CD14-positive monocyte (primary cell): ENCODE measurements around the gene TRIM56. TPM values are rescaled to one million over a fixed set of nuclear protein-coding genes. Genes with fewer than 3 reads are reported as not detected.

Experiments used
- DNase-seq, 3 donors: peaks; one replicate each; pipeline ENCODE4 v3.0.0-alpha.2; 2011 to 2022
- H2AFZ ChIP-seq: 2 replicates; pipeline ENCODE4 v1.6.0; 2012; ENCODE audit warnings: mild to moderate bottlenecking, low read depth, low read length, inconsistent platforms; ENCODE audit not compliant: insufficient read depth, poor library complexity, severe bottlenecking
- H3K27ac ChIP-seq, 2 donors: 1 replicate in 1 of 2; 2 replicates in 1 of 2; pipeline ENCODE4 v1.5.1; 2012 to 2013; ENCODE audit warnings: low read length in 2 of 2, control low read depth in 1 of 2, inconsistent platforms in 1 of 2, low read depth in 1 of 2, mild to moderate bottlenecking in 1 of 2
- H3K27me3 ChIP-seq, 2 donors: one replicate each; pipeline versions ENCODE4 v1.6.0 to v1.6.1; 2011 to 2013; ENCODE audit warnings: low read length in 2 of 2; ENCODE audit not compliant: control insufficient read depth in 2 of 2, insufficient read depth in 2 of 2
- H3K36me3 ChIP-seq, 2 donors: replicated peaks in 1 of 2; 1 replicate in 1 of 2; 2 replicates in 1 of 2; pipeline versions ENCODE4 v1.5.1 to v1.6.1; 2012 to 2013; ENCODE audit warnings: low read length in 2 of 2, control low read depth in 1 of 2, inconsistent platforms in 1 of 2, mild to moderate bottlenecking in 1 of 2; ENCODE audit not compliant: insufficient read depth in 2 of 2, control insufficient read depth in 1 of 2
- H3K4me1 ChIP-seq, 2 donors: 1 replicate in 1 of 2; 2 replicates in 1 of 2; pipeline versions ENCODE4 v1.5.1 to v1.6.1; 2012 to 2013; ENCODE audit warnings: low read length in 2 of 2, control low read depth in 1 of 2, inconsistent platforms in 1 of 2, mild to moderate bottlenecking in 1 of 2, moderate library complexity in 1 of 2; ENCODE audit not compliant: insufficient read depth in 2 of 2, control insufficient read depth in 1 of 2
- H3K4me2 ChIP-seq: replicated peaks from 2 replicates; pipeline ENCODE3; 2012; ENCODE audit warnings: low read length, moderate library complexity, mild to moderate bottlenecking; ENCODE audit not compliant: poor library complexity, severe bottlenecking; ENCODE audit errors: extremely low read depth
- H3K4me3 ChIP-seq, 3 experiments: fragments of 200-600 bp in 1 of 3; sonication (generic) in 1 of 3; replicated peaks in 1 of 3; 1 replicate in 2 of 3; 2 replicates in 1 of 3; pipeline ENCODE4 v1.5.1; 2011 to 2013; ENCODE audit warnings: low read length in 3 of 3, mild to moderate bottlenecking in 3 of 3, control low read depth in 2 of 3, low read depth in 2 of 3, inconsistent platforms in 1 of 3, moderate library complexity in 1 of 3
- H3K79me2 ChIP-seq: 2 replicates; pipeline ENCODE4 v1.6.0; 2012; ENCODE audit warnings: mild to moderate bottlenecking, control low read depth, inconsistent platforms, low read length, moderate library complexity; ENCODE audit not compliant: insufficient read depth
- H3K9ac ChIP-seq: 2 replicates; pipeline ENCODE4 v1.6.0; 2017; ENCODE audit warnings: low read length, mild to moderate bottlenecking; ENCODE audit not compliant: insufficient read depth, poor library complexity, severe bottlenecking
- H3K9me3 ChIP-seq, 2 donors: replicated peaks in 1 of 2; 1 replicate in 1 of 2; 2 replicates in 1 of 2; pipeline versions ENCODE4 v1.5.1 to v1.6.1; 2012 to 2013; ENCODE audit warnings: low read length in 2 of 2, control low read depth in 1 of 2; ENCODE audit not compliant: control insufficient read depth in 1 of 2, insufficient read depth in 1 of 2
- H4K20me1 ChIP-seq: 2 replicates; pipeline ENCODE4 v1.6.0; 2012; ENCODE audit warnings: mild to moderate bottlenecking, low read length, control low read depth, moderate library complexity; ENCODE audit not compliant: insufficient read depth
- H3K27ac Mint-ChIP-seq, 7 donors: one replicate each; pipeline ENCODE4 v1.8.0; 2020; ENCODE audit warnings: mild to moderate bottlenecking in 7 of 7, mixed read lengths in 7 of 7, moderate library complexity in 6 of 7, inconsistent platforms in 2 of 7
- H3K27me3 Mint-ChIP-seq, 3 donors: one replicate each; pipeline ENCODE4 v1.8.0; 2021 to 2022; ENCODE audit warnings: low read depth in 3 of 3, mild to moderate bottlenecking in 3 of 3, mixed read lengths in 3 of 3, moderate library complexity in 3 of 3, inconsistent platforms in 1 of 3
- H3K36me3 Mint-ChIP-seq, 2 donors: one replicate each; pipeline ENCODE4 v1.8.0; 2020; ENCODE audit warnings: mixed read lengths in 2 of 2, inconsistent platforms in 1 of 2, mild to moderate bottlenecking in 1 of 2
- H3K4me1 Mint-ChIP-seq: one replicate; pipeline ENCODE4 v1.8.0; 2020; ENCODE audit warnings: mild to moderate bottlenecking, mixed read lengths
- H3K4me3 Mint-ChIP-seq, 2 donors: one replicate each; pipeline ENCODE4 v1.8.0; 2020; ENCODE audit warnings: mild to moderate bottlenecking in 2 of 2, mixed read lengths in 2 of 2, moderate library complexity in 1 of 2
- H3K9me3 Mint-ChIP-seq, 7 donors: one replicate each; pipeline ENCODE4 v1.8.0; 2020 to 2022; ENCODE audit warnings: mixed read lengths in 7 of 7, mild to moderate bottlenecking in 6 of 7, moderate library complexity in 6 of 7, inconsistent platforms in 2 of 7
- CTCF ChIP-seq: fragments of 200-600 bp; IDR thresholded peaks from one replicate; pipeline ENCODE4 v1.8.0; 2022; ENCODE audit warnings: antibody characterized with exemption, mild to moderate bottlenecking
- WGBS: methylation state at CpG from one replicate; pipeline ENCODE4 v1.1.5; 2013; ENCODE audit warnings: missing lambda C conversion rate; ENCODE audit not compliant: insufficient coverage; 5-methylcytosine and 5-hydroxymethylcytosine counted together
- intact Hi-C, 2 donors: fragments of 100-400 bp; cut with micrococcal nuclease; formaldehyde crosslinking; loops; one replicate each; pipeline versions ENCODE4 v1.15.0 to v1.15.1; 2023
- polyA plus RNA-seq, 3 donors: library from polyadenylated mRNA; depleted of rRNA in 1 of 3; unstranded in 2 of 3; stranded (reverse) in 1 of 3; fragments of 300-500 nt in 2 of 3; fragments of >200 nt in 1 of 3; fragmentation: Illumina TruSeq in 2 of 3; gene quantifications; 1 replicate in 2 of 3; 2 replicates in 1 of 3; pipeline ENCODE4 v1.2.3, GENCODE V29; 2012 to 2021

TRIM56 gene
- polyA plus RNA-seq, 3 donors, result 0.66 to 9.4 (median 1.2) TPM

DNA sequence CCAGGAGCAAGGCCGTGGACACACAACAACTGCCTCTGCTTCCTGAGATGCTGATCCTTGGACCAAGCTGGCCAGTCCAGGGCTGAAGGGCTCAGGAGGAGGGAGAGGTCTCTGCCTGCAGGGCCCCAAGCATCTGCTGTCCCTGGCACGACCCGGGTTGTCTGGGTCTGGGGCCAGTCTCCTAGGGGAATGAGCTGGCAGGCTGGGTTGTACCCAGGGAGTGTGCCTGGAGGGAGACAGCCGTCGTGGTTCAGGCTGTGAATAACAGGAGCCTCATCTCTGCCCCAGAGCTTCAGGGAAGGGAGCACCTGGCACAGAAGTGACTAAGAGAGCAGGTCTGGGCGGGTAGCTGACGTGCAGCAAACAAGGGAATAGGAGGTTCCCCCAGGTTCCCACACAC is 23.7 kb downstream of the TRIM56 start:
- Histone ChIP-seq H3K27ac (no peak overlapping the region), H3K4me3 (no peak overlapping the region), H3K9ac (no peak overlapping the region), H2AFZ (no peak overlapping the region), H3K4me2 (no peak overlapping the region), H4K20me1 (no peaks in the 10 kb centered on the region), H3K27me3 (no peaks in the 10 kb centered on the region), H3K79me2 (no peaks in the 10 kb centered on the region), H3K36me3 (no peaks in the 10 kb centered on the region), H3K4me1 (peaks cover 15 to 23% of the 10 kb centered on the region in 2 donors), H3K9me3 (no peaks in the 10 kb centered on the region)
- DNase-seq, result no peak
- Mint-ChIP-seq H3K4me1 (peaks cover 17% of the 10 kb centered on the region), H3K36me3 (no peaks in the 10 kb centered on the region), H3K27me3 (peaks cover 5 to 10% (median 9%) of the 10 kb centered on the region in 3 donors), H3K4me3 (no peak overlapping the region), H3K9me3 (no peaks in the 10 kb centered on the region), H3K27ac (peak overlapping the region in 2 of 7 donors; percentile 53 to 72)
- no peak for TF ChIP-seq CTCF
- intact Hi-C loops, result no loop called here
- 92% methylated on average over 7 of the region's 7 CpGs for WGBS

GRCh38 chr7:101109368-101109767 is 24.1 kb downstream of the TRIM56 start:
- no peaks in the 10 kb centered on the region for H3K79me2 ChIP-seq
- no peak overlapping the region for H3K4me3 Mint-ChIP-seq
- H3K36me3 ChIP-seq, result no peaks in the 10 kb centered on the region
- 98% methylated on average over 4 of the region's 6 CpGs for WGBS
- H3K27ac ChIP-seq, result no peak overlapping the region
- intact Hi-C loops, result no loop called here
- H3K9me3 ChIP-seq, result no peaks in the 10 kb centered on the region
- H3K9me3 Mint-ChIP-seq, result no peaks in the 10 kb centered on the region
- H3K9ac ChIP-seq, result no peak overlapping the region
- DNase-seq, result no peak
- H3K4me1 Mint-ChIP-seq, result peaks cover 17% of the 10 kb centered on the region
- H3K4me2 ChIP-seq, result no peak overlapping the region
- no peak overlapping the region for H3K4me3 ChIP-seq
- no peaks in the 10 kb centered on the region for H3K27me3 ChIP-seq
- H3K27me3 Mint-ChIP-seq, result peaks cover 5 to 12% (median 8%) of the 10 kb centered on the region in 3 donors
- no peak overlapping the region for H3K27ac Mint-ChIP-seq
- no peak overlapping the region for H2AFZ ChIP-seq
- TF ChIP-seq CTCF, result no peak
- H3K4me1 ChIP-seq, result peaks cover 15 to 23% of the 10 kb centered on the region in 2 donors
- H3K36me3 Mint-ChIP-seq, result no peaks in the 10 kb centered on the region
- no peaks in the 10 kb centered on the region for H4K20me1 ChIP-seq
